Sigmoid colon (tissue), 7 donors: ENCODE measurements around the gene DGAT2L6. TPM values are rescaled to one million over a fixed set of nuclear protein-coding genes. Genes with fewer than 3 reads are reported as not detected.

Experiments used
- DNase-seq: peaks from one replicate; pipeline ENCODE4 v3.0.0-alpha.2; 2019
- H3K27ac ChIP-seq, 4 donors: fragments of 200-600 bp; sonication (generic); one replicate each; pipeline ENCODE4 v1.5.1; 2016 to 2019; ENCODE audit warnings: mild to moderate bottlenecking in 1 of 4
- H3K27me3 ChIP-seq, 3 donors: fragments of 200-600 bp; sonication (generic); one replicate each; pipeline ENCODE4 v1.5.1; 2019; ENCODE audit warnings: mild to moderate bottlenecking in 1 of 3
- H3K36me3 ChIP-seq, 4 donors: fragments of 200-600 bp; sonication (generic); one replicate each; pipeline ENCODE4 v1.5.1; 2016 to 2019
- H3K4me1 ChIP-seq, 4 donors: fragments of 200-600 bp; sonication (generic); one replicate each; pipeline ENCODE4 v1.5.1; 2017 to 2019
- H3K4me3 ChIP-seq, 4 donors: fragments of 200-600 bp; sonication (generic); one replicate each; pipeline ENCODE4 v1.5.1; 2017 to 2019; ENCODE audit warnings: mild to moderate bottlenecking in 2 of 4, moderate library complexity in 1 of 4
- H3K9me3 ChIP-seq, 4 donors: fragments of 200-600 bp in 3 of 4; sonication (generic) in 3 of 4; one replicate each; pipeline versions ENCODE4 v1.5.1 to v1.6.1; 2013 to 2019
- EP300 ChIP-seq, 4 donors: sonication (generic); formaldehyde crosslinking; IDR thresholded peaks; one replicate each; pipeline ENCODE4 v1.6.1; 2017; ENCODE audit warnings: antibody characterized with exemption in 4 of 4
- POLR2A ChIP-seq, 2 donors: fragments of 450-650 bp; IDR thresholded peaks; one replicate each; pipeline ENCODE4 v1.6.1; 2016; ENCODE audit warnings: antibody characterized with exemption in 2 of 2, mild to moderate bottlenecking in 2 of 2, moderate library complexity in 2 of 2
- POLR2AphosphoS5 ChIP-seq, 4 donors: sonication (generic); formaldehyde crosslinking; IDR thresholded peaks; one replicate each; pipeline ENCODE4 v1.6.1; 2017; ENCODE audit warnings: antibody characterized with exemption in 4 of 4
- WGBS, 2 donors: extraction: QIAGEN DNeasy Blood & Tissue Kit; methylation state at CpG; one replicate each; pipeline ENCODE4 v1.1.7; 2013; 5-methylcytosine and 5-hydroxymethylcytosine counted together
- intact Hi-C: fragments of 100-400 bp; cut with DNase I; formaldehyde crosslinking; loops from one replicate; pipeline ENCODE4 v1.15.1; 2023
- polyA plus RNA-seq, 3 donors: library from polyadenylated mRNA; stranded (reverse); fragments of 200-250 nt; gene quantifications; one replicate each; pipeline ENCODE4 v1.2.3, GENCODE V29; 2013
- total RNA-seq, 4 donors: library from RNA; depleted of rRNA; stranded (reverse); fragments of >200 nt; gene quantifications; one replicate each; pipeline ENCODE4 v1.1.0, GENCODE V29; 2016
- TF ChIP-seq, protein P1 (sequence below), 4 experiments: fragments of 450-650 bp in 3 of 4; fragments of 200-600 bp in 1 of 4; IDR thresholded peaks; one replicate each; pipeline ENCODE4 v1.5.1; 2016 to 2019; ENCODE audit warnings: antibody characterized with exemption in 4 of 4, mild to moderate bottlenecking in 3 of 4, moderate library complexity in 2 of 4
- donor health status: healthy with polysubstance abuse.
- donor health status: Bipolar disorder and iron deficiency.
- donor health status: healthy.

Gene DGAT2L6
- total and polyA plus RNA-seq, 7 donors = not detected

DNA sequence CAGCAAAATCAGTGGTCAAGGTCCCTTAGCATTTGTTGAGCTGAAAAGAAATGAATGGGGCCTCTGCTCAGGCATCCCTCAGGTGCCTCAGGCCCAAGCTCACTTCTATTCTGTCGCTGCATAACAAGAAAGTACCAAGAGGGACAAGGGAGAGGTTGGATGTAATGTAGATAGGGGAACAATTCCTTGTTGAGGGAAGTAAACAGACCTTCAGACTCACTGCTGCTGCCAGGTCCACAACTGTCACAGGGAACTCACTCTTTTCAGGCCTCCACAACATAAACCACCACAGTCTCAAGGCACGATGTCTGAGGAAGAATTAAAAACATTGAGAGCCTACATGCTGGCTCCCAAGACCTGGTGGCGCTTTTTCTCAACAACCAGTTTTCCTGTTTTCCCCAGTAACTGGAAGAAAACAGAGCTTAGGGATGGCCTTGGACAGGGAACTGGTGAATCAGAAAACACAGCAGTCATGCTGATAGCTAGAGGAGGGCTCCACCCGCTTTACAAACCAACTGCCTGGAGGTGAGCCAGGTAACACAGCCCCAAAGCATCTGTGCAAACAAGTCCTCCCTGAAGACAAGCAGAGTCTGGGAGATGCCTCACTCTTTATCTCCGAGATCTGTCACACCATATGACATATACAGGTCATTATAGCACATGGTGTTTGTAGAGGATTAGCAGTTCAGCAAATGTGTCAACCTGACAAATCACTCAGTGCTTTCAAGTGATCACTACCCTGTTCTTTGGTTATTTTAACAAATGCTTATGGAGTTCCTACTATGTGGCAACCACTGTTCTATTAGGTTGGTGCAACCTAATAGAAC, 42.9 kb downstream of the DGAT2L6 start:
- intact Hi-C loops = no loop called here
- Histone ChIP-seq H3K36me3 (no peaks in the 10 kb centered on the region), H3K4me3 (no peak overlapping the region), H3K9me3 (no peaks in the 10 kb centered on the region), H3K27ac (no peak overlapping the region), H3K4me1 (no peaks in the 10 kb centered on the region), H3K27me3 (no peaks in the 10 kb centered on the region)
- 21 to 66% methylated on average over 5 of the region's 5 CpGs for WGBS, 2 donors
- DNase-seq = no peak
- TF ChIP-seq EP300 (IDR thresholded peaks at IDR 0.05) (no peak), POLR2A (IDR thresholded peaks at IDR 0.05) (no peak)

DNA sequence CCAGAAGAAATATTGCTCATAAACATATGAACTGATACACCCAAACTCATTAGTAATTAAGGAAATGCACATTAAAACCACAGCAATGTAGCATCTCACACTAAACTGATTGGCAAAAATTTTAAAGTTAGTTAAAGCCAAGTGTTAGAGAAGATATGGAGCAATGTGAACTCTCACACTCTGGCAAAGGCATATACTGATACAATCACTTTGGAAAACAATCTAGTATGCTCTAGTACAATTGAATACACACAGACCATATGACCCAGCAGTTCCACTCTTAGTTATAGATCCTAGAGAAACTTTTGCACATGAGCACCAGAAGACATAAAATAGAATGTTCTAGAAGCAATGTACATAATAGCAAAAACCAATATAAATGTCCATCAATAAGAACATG, 48.8 kb downstream of the DGAT2L6 start:
- H3K4me1 ChIP-seq = no peaks in the 10 kb centered on the region
- intact Hi-C loops = no loop called here
- no peaks in the 10 kb centered on the region for H3K36me3 ChIP-seq
- DNase-seq = no peak
- no peak overlapping the region for H3K27ac ChIP-seq
- TF ChIP-seq POLR2AphosphoS5 (IDR thresholded peaks at IDR 0.05) (no peak), EP300 (IDR thresholded peaks at IDR 0.05) (no peak), POLR2A (IDR thresholded peaks at IDR 0.05) (no peak)
- TF ChIP-seq, protein P1, sequence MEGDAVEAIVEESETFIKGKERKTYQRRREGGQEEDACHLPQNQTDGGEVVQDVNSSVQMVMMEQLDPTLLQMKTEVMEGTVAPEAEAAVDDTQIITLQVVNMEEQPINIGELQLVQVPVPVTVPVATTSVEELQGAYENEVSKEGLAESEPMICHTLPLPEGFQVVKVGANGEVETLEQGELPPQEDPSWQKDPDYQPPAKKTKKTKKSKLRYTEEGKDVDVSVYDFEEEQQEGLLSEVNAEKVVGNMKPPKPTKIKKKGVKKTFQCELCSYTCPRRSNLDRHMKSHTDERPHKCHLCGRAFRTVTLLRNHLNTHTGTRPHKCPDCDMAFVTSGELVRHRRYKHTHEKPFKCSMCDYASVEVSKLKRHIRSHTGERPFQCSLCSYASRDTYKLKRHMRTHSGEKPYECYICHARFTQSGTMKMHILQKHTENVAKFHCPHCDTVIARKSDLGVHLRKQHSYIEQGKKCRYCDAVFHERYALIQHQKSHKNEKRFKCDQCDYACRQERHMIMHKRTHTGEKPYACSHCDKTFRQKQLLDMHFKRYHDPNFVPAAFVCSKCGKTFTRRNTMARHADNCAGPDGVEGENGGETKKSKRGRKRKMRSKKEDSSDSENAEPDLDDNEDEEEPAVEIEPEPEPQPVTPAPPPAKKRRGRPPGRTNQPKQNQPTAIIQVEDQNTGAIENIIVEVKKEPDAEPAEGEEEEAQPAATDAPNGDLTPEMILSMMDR (IDR thresholded peaks at IDR 0.05) = no peak
- no peaks in the 10 kb centered on the region for H3K27me3 ChIP-seq
- no peak overlapping the region for H3K4me3 ChIP-seq
- H3K9me3 ChIP-seq = no peaks in the 10 kb centered on the region

GRCh38 chrX:70226687-70227086, 49.4 kb downstream of the DGAT2L6 start:
- Histone ChIP-seq H3K27me3 (no peaks in the 10 kb centered on the region), H3K27ac (no peak overlapping the region), H3K4me3 (no peak overlapping the region), H3K4me1 (no peaks in the 10 kb centered on the region), H3K36me3 (no peaks in the 10 kb centered on the region), H3K9me3 (no peaks in the 10 kb centered on the region)
- TF ChIP-seq EP300 (IDR thresholded peaks at IDR 0.05) (no peak), POLR2A (IDR thresholded peaks at IDR 0.05) (no peak), POLR2AphosphoS5 (IDR thresholded peaks at IDR 0.05) (no peak)
- TF ChIP-seq, protein P1 (IDR thresholded peaks at IDR 0.05) = no peak
- intact Hi-C loops = no loop called here
- WGBS, 2 donors = 89 to 92% methylated on average over 2 of the region's 2 CpGs
- DNase-seq = no peak

DNA sequence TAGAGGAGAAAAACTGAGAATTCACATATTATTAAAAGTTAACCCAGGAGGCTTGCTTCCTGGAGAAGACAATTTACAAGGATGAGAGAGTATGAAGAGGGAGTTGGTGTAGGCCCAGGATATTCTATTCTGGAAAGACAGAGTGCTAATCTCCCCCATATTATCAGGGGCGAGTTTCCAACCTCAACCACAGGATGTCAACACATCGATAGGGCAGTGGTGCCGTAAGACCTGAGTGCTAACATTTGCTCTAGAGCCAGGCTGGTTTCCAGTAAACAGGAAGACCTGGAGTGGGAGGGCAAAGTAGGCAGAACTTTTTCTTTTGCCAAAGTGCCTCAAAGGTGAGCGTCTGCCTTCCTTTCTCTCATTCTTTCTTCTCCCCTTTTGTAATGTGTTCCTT, 54.4 kb downstream of the DGAT2L6 start:
- H3K4me1 ChIP-seq = no peaks in the 10 kb centered on the region
- H3K27ac ChIP-seq = no peak overlapping the region
- TF ChIP-seq POLR2A (IDR thresholded peaks at IDR 0.05) (no peak), POLR2AphosphoS5 (IDR thresholded peaks at IDR 0.05) (no peak), EP300 (IDR thresholded peaks at IDR 0.05) (no peak)
- TF ChIP-seq, protein P1 (IDR thresholded peaks at IDR 0.05) = no peak
- intact Hi-C loops = no loop called here
- DNase-seq = no peak
- H3K27me3 ChIP-seq = no peaks in the 10 kb centered on the region
- no peak overlapping the region for H3K4me3 ChIP-seq
- 71 to 88% methylated on average over 4 of the region's 4 CpGs for WGBS, 2 donors
- H3K9me3 ChIP-seq = no peaks in the 10 kb centered on the region
- no peaks in the 10 kb centered on the region for H3K36me3 ChIP-seq

DNA sequence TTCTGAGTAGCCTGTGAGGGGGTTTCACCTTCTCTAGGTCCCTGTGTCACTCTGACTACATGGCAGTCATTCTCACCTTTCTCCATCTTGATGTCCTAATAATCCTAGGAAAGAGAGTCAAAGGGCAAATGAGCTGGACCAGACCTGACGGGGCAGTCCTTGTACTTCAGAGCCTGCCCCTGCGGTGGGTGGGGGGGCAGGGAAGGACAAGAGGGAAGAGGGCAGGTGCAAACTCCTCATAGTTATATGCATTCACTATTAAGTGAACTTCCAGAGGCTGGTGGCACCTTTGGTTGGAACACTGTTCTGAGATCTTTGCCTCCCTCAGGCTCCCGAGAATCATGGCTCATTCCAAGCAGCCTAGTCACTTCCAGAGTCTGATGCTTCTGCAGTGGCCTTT, 57.1 kb downstream of the DGAT2L6 start, which contains the start of gene AWAT1:
Gene AWAT1, plus strand, starts transcription at position 301 of the 400 bp plus-strand sequence. Its CDS starts 41 bp downstream, at position 342.
- no peaks in the 10 kb centered on the region for H3K9me3 ChIP-seq
- H3K4me3 ChIP-seq = no peak within 1 kb of the TSS
- no peaks in the 10 kb centered on the region for H3K27me3 ChIP-seq
- DNase-seq = no peak
- H3K4me1 ChIP-seq = no peaks in the 10 kb centered on the region
- no peak for TF ChIP-seq EP300 (IDR thresholded peaks at IDR 0.05)
- TF ChIP-seq, protein P1 (IDR thresholded peaks at IDR 0.05) = no peak
- TF ChIP-seq POLR2AphosphoS5 (IDR thresholded peaks at IDR 0.05) = no peak
- TF ChIP-seq POLR2A (IDR thresholded peaks at IDR 0.05) = no peak
- H3K27ac ChIP-seq = no peak within 1 kb of the TSS
- intact Hi-C loops = no loop called here
- H3K36me3 ChIP-seq = no peaks in the 10 kb centered on the region
- 73 to 93% methylated on average over 3 of the region's 3 CpGs for WGBS, 2 donors
